ENCODE data around the gene CCDC137.
A peak's percentile ranks its signal among the peaks of the same experiment; 100 is the strongest.
"Not testable (repeated sequence)": the region's sequence is repeated elsewhere in the genome, so short reads cannot be mapped to it uniquely, and the experiment has no call there.

Gene CCDC137

DNA sequence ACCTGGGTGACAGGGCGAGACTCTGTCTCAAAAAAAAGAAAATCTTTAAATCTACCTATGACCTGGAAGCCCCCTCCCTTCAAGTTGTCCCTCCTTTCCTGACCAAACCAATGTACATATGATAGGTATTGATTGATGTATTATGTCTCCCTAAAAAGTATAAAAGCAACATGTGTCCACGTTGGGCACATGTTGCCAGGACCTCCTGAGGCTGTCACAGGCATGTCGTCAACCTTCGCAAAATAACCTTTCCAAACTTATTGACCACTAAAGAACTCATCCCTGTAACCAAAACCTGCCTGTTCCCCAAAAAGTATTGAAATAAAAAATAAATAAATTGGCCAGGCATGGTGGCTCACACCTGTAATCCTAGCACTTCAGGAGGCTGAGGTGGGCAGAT, 4.5 kb upstream of the CCDC137 start:
- H3K9me3 Mint-ChIP-seq = no peaks in the 10 kb centered on the region
- no peak for ATAC-seq
- peaks cover 18% of the 10 kb centered on the region for H3K4me1 Mint-ChIP-seq
- H3K27ac Mint-ChIP-seq = no peak overlapping the region
- no peaks in the 10 kb centered on the region for H3K27me3 Mint-ChIP-seq
- H3K36me3 Mint-ChIP-seq = peaks cover 6% of the 10 kb centered on the region
- no peak overlapping the region for H3K4me3 Mint-ChIP-seq

DNA sequence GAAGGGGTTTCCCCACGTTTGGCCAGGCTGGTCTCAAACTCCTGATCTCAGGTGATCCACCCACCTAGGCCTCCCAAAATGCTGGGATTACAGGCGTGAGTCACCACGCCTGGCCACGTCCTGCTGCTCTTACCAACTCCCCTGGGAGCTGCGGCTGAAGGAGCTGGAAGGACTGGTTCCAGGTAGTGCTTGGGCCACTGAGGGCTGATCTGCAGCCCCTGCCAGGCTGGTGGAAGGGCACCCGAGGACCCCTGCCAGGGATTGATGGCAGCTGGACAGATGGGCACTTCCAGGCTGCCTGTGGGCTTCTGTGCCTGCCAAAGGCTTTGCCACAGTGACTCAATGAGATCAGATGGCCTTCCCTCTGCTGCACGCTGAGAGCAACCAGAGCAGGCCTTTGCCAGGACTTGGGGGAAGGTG, 2.5 kb upstream of the CCDC137 start:
- peaks cover 16% of the 10 kb centered on the region for H3K36me3 Mint-ChIP-seq
- H3K4me1 Mint-ChIP-seq = peaks cover 36% of the 10 kb centered on the region
- no peaks in the 10 kb centered on the region for H3K27me3 Mint-ChIP-seq
- no peak overlapping the region for H3K4me3 Mint-ChIP-seq
- H3K9me3 Mint-ChIP-seq = no peaks in the 10 kb centered on the region
- ATAC-seq = no peak
- no peak overlapping the region for H3K27ac Mint-ChIP-seq

DNA sequence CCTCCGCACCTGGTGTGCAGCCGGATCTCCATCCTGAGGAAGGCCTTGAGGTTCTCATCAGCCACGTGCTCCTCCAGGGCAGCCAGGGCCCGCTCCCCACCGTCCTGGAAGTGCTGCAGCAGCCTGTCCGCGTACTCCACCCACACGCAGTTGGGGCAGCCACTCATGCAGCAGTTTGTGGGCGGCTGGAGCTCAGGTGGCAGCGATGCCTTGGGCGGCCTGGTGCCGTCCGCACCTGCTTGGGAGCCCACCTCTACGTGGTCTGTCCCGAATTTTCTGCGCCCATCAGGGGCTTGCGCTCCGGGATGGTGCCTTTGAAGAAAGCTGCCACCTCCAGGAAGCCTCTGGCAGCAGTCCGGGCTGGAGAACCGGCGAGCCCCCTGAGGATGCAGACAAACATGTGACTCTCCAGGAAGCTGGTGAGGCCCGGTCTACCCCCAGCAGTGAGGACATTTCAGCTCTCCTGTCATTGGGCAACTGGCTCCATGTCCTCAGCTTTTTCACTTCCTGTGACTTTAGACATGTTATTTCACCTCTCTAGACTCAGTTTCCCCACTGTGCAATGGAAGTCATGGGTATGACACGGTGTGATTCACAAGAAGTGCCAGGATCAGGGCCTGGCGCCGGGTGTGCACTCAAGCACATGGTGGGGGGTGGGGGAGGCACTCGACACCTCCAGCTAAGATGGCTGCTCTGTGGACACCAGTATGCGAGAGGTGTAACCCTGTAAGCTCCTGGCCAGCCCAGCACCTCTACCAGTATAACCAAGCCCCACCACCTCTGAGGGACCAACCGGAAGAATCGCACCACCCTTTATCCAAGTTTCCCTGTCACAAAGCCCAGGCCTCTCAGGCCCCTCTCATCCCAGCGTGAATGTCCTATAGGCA, 1.1 kb upstream of the CCDC137 start:
- Mint-ChIP-seq H3K4me3 (peak overlapping the region; percentile 93), H3K27ac (peak overlapping the region; percentile 88), H3K9me3 (no peaks in the 10 kb centered on the region), H3K4me1 (peaks cover 43% of the 10 kb centered on the region), H3K36me3 (peaks cover 23% of the 10 kb centered on the region), H3K27me3 (no peaks in the 10 kb centered on the region)
- peak; percentile 57 for ATAC-seq

DNA sequence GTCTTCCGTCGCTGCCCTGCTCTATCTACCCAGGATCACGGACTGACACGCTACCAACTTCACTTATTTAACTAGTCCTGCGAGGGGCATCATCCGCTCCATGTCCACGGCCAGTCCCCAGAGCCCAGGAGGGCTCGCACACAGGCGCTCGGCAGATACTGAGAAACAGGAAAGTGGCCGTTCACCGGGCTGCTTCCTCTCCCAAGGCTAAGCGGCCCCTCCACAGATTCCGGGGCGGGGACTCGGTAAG, 520 bp upstream of the CCDC137 start:
- peak overlapping the region; percentile 93 for H3K4me3 Mint-ChIP-seq
- peaks cover 43% of the 10 kb centered on the region for H3K4me1 Mint-ChIP-seq
- no peaks in the 10 kb centered on the region for H3K9me3 Mint-ChIP-seq
- peak overlapping the region; percentile 88 for H3K27ac Mint-ChIP-seq
- ATAC-seq = no peak
- peaks cover 23% of the 10 kb centered on the region for H3K36me3 Mint-ChIP-seq
- H3K27me3 Mint-ChIP-seq = no peaks in the 10 kb centered on the region

DNA sequence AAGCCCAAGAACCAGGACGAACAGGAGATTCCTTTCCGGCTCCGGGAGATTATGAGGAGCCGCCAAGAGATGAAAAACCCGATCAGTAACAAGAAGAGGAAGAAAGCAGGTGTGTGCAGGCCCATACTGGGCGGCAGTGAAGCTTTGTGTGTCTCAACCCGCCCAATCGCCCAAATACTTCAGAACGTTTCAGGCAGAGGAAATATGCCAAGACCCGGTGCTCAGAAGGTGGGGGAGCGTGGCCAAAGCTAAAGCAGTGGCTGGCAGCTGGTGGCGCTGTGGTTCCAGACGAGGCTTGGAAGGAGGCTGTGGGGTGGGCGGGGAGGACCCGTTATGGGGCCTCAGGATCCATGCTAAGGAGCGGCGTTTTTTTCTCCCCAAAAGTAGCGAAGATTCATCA, 1.2 kb downstream of the CCDC137 start:
- ATAC-seq = no peak
- Mint-ChIP-seq H3K27me3 (no peaks in the 10 kb centered on the region), H3K4me3 (peak overlapping the region; percentile 93), H3K36me3 (peaks cover 41% of the 10 kb centered on the region), H3K4me1 (peaks cover 43% of the 10 kb centered on the region), H3K27ac (peak overlapping the region; percentile 88), H3K9me3 (no peaks in the 10 kb centered on the region)

DNA sequence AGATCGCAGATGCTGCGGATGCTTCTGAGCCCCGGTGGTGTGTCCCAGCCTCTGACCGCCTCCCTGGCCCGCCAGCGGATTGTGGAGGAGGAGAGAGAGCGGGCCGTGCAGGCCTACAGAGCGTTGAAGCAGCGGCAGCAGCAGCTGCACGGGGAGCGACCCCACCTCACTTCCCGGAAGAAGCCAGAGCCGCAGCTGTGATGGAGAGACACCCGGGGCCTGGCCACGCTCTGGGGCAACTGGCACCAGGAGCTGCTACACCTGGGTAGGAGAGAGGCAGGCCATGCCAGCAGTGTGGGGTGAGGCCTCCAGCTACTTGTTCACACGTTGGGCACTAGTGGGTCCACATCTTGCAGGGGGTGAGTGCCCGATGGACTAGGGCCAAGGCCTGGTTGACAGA, 6.0 kb downstream of the CCDC137 start:
- no peaks in the 10 kb centered on the region for H3K27me3 Mint-ChIP-seq
- no peak overlapping the region for H3K27ac Mint-ChIP-seq
- no peak overlapping the region for H3K4me3 Mint-ChIP-seq
- H3K9me3 Mint-ChIP-seq = no peaks in the 10 kb centered on the region
- no peak for ATAC-seq
- peaks cover 29% of the 10 kb centered on the region for H3K4me1 Mint-ChIP-seq
- peaks cover 51% of the 10 kb centered on the region for H3K36me3 Mint-ChIP-seq

DNA sequence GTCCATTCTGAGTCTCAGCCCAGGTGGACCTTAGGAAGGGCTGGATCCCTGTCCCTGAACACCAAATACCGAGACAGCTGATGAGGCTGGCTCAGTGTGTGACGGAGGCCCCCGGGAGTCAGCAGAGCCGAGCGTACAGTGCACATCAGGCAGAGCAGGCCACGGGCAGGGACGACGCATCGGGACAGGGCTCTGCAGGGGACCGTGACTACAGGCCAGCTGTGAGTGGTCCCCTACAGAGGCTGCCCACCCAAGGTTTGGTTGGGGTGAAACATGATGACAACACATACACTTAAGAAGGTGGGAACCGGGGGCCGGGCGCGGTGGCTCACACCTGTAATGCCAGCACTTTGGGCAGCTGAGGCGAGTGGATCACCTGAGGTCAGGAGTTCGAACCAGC, 6.4 kb downstream of the CCDC137 start:
- H3K4me3 Mint-ChIP-seq = no peak overlapping the region
- no peak overlapping the region for H3K27ac Mint-ChIP-seq
- H3K4me1 Mint-ChIP-seq = peaks cover 25% of the 10 kb centered on the region
- H3K27me3 Mint-ChIP-seq = no peaks in the 10 kb centered on the region
- no peak for ATAC-seq
- peaks cover 47% of the 10 kb centered on the region for H3K36me3 Mint-ChIP-seq
- H3K9me3 Mint-ChIP-seq = no peaks in the 10 kb centered on the region

DNA sequence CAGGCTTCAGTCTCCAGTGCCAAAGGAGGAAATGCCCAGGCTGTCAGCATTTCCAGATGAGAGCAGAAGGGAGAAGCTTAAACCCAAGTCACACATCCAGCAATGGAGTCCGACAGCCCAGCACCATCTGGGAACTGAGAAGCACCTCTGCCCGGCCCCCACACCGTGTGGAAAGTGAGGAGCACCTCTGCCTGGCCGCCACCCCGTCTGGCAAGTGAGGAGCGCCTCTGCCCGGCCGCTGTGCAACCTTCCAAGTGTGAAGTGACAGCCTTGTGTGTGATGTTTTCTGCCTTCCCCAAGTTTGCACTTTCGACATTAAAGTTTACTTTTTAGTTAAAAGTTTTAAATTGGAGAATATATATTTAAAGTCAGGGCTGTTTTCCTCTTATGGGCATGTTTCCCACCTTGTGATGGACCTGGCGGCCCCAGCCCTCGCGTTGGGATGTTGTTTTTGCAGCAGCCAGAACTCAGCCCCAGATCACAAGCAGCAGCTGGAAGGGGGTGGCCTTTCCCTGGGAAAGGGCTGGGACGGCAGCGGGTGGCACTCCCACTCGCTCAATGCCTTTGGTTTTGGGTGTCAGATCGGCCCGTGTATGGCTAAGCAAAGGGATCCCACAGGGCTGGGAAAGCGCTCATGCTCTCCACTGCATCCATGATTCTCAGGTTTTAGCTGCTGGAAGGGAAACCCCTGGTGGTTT, 7.2 kb downstream of the CCDC137 start:
- H3K36me3 Mint-ChIP-seq = peaks cover 42% of the 10 kb centered on the region
- H3K27ac Mint-ChIP-seq = no peak overlapping the region
- H3K4me1 Mint-ChIP-seq = peaks cover 17% of the 10 kb centered on the region
- no peaks in the 10 kb centered on the region for H3K9me3 Mint-ChIP-seq
- H3K27me3 Mint-ChIP-seq = no peaks in the 10 kb centered on the region
- H3K4me3 Mint-ChIP-seq = no peak overlapping the region
- ATAC-seq = no peak

DNA sequence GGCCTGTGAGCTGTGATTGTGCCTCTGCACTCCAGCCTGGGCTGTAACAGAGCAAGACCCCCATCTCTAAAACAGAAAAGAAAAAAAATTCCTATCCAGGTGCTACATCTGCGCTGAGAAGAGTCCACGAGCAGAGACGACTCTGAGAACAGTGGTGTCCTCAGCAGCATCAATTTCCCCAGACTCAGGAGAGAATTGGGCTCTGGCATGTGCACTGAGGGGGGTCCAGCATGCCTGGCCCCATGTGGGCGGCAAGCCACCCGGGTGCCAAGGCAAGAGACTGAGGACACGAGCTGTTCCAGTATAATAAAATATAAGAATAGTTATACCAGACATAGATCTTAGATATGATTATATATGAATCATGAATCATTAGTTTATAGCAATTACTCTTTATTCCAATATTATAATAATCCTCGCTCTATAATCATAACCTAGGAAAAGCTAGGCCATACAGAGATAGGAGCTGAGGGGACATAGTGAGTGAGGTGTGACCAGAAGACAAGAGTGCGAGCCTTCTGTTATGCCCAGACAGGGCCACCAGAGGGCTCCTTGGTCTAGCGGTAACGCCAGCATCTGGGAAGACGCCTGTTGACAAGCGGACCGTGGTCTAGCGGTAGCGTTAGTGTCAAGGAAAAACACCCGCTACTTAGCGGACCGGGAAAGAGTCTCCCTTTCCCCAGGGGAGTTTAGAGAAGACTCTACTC, 9.1 kb downstream of the CCDC137 start:
- ATAC-seq, H3K27me3 Mint-ChIP-seq, H3K27ac Mint-ChIP-seq, H3K4me3 Mint-ChIP-seq, H3K4me1 Mint-ChIP-seq, H3K9me3 Mint-ChIP-seq: not testable (repeated sequence)
- peaks cover 34% of the 10 kb centered on the region for H3K36me3 Mint-ChIP-seq

DNA sequence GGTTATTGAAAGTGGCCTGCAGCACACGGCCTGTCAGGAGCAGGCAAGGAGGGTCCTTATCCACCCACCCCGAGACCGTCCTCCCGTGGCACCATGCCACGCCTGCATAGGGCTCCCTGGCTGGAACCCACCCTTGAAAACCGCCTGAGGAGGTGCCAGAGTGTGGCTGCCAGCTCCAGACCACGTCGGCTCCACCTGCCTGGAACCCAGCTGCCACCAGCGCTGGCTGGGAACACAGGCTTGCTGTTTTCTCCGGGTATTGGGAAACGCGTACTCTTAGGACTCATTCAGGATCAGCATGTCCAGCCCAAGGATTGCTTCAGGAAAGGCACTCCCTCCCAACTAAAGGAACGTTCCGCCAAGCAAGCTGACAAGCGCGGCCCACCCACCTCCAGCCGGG, 10.4 kb downstream of the CCDC137 start:
- Mint-ChIP-seq H3K27me3 (no peaks in the 10 kb centered on the region), H3K27ac (no peak overlapping the region), H3K4me3 (no peak overlapping the region), H3K4me1 (peaks cover 15% of the 10 kb centered on the region), H3K9me3 (no peaks in the 10 kb centered on the region), H3K36me3 (peaks cover 26% of the 10 kb centered on the region)
- ATAC-seq = no peak

DNA sequence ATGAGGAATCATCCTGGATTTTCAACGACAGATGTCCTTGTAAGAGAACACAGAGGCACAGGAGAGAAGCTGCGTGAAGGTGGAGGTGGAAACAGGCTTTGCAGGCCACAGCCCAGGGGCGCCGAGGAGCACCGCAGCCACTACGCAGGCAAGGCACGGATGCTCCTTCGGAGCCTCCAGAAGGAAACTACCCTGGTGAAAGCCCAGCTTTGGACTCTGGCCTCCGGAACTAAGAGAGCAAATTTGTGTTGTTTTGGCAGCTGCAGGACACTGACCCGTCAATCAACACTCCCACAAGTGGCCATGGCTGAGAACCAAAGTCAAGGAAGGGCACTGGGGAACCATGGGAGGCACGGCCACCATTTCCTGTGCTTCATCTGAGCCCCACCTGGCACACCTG, 13.6 kb downstream of the CCDC137 start:
- ATAC-seq = no peak
- Mint-ChIP-seq H3K36me3 (no peaks in the 10 kb centered on the region), H3K4me3 (no peak overlapping the region), H3K9me3 (no peaks in the 10 kb centered on the region), H3K4me1 (peaks cover 32% of the 10 kb centered on the region), H3K27me3 (no peaks in the 10 kb centered on the region), H3K27ac (no peak overlapping the region)

DNA sequence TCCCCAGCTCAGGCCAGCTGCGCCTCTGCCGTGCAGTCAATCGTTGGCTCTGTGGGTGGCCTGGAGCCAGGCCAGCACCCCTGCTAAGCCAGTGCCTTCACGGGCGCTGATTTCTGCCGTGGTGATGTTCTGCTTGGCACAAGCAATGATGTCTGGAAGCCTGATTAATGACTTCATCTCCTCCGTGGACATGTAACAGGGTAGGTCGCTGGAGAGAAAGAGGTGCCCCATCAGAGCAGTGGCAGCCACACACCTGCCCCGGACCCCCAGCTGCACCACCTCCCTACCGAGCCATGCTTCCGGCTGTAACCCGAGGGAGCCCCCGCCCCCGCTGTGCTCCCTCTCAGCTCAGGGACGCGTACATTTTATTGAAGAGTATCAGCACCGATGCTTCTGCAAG, 15.1 kb downstream of the CCDC137 start:
- peaks cover 38% of the 10 kb centered on the region for H3K4me1 Mint-ChIP-seq
- H3K9me3 Mint-ChIP-seq = no peaks in the 10 kb centered on the region
- no peaks in the 10 kb centered on the region for H3K27me3 Mint-ChIP-seq
- ATAC-seq = no peak
- peak overlapping the region; percentile 12 for H3K4me3 Mint-ChIP-seq
- H3K27ac Mint-ChIP-seq = no peak overlapping the region
- H3K36me3 Mint-ChIP-seq = peaks cover 7% of the 10 kb centered on the region

DNA sequence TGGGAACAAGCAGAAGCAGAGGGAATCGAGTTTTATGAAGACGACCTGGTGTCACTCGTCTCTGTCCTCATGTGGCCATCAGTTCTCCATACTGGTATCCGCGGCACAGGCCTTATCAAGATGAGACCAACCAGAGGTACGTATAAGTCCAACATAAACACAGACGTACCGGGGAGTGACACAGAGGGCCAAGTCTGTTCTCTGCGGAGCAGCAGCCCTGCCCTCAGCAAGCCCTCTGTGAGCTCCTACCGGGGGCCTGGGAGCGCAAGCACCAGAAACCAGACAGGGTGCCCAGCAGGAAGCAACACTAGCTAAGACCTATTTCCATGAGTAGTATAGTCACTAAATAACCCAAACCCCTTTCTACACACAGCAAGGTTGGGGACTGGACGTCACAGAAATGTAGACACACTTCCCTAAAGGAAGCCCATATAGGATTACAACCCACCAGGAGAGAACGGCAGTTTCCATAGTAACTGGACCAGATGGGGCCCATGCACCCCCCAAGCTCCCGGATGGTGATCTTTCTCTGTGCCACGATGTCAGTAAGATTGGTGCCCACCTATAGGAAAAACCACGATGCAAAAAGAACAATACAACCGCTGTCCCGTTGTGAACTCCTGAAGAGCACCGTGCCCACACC, 16.1 kb downstream of the CCDC137 start:
- no peaks in the 10 kb centered on the region for H3K9me3 Mint-ChIP-seq
- peaks cover 17% of the 10 kb centered on the region for H3K36me3 Mint-ChIP-seq
- no peaks in the 10 kb centered on the region for H3K27me3 Mint-ChIP-seq
- peak overlapping the region; percentile 80 for H3K27ac Mint-ChIP-seq
- peak overlapping the region; percentile 86 for H3K4me3 Mint-ChIP-seq
- peaks cover 47% of the 10 kb centered on the region for H3K4me1 Mint-ChIP-seq
- no peak for ATAC-seq

DNA sequence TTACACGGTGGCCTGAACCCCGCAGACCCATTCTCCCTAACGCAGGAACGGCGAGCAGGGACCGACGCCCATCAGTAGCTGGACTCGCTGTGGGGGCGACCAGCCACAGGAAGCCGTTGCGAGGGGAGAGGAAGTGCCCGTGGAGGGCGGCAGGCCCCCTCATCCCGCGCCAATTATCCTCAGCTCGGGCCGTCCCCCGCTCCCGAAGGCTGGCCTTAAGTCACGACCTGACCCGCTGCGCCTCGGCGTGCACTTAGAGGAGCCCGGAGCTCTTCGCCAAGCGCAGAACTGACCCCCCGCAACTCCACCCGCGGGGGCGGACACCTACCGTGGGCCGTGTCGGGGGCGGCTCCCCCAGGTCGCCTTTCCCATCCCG, 16.7 kb downstream of the CCDC137 start:
- Mint-ChIP-seq H3K36me3 (peaks cover 19% of the 10 kb centered on the region), H3K4me1 (peaks cover 47% of the 10 kb centered on the region), H3K9me3 (no peaks in the 10 kb centered on the region), H3K27ac (peak overlapping the region; percentile 80), H3K4me3 (peak overlapping the region; percentile 86), H3K27me3 (no peaks in the 10 kb centered on the region)
- ATAC-seq = no peak

Measured in stimulated activated memory B cell treated with anti-CD40 and anti-IgM and Interleukin-4, amounts not matched to agents 10 μg/mL and 1 μg/mL and 100 μg/mL, for 72 hours (primary cell).